Measurements from ENCODE around the gene SGO2.
A peak's percentile ranks its signal among the peaks of the same experiment; 100 is the strongest.

SGO2 gene

DNA sequence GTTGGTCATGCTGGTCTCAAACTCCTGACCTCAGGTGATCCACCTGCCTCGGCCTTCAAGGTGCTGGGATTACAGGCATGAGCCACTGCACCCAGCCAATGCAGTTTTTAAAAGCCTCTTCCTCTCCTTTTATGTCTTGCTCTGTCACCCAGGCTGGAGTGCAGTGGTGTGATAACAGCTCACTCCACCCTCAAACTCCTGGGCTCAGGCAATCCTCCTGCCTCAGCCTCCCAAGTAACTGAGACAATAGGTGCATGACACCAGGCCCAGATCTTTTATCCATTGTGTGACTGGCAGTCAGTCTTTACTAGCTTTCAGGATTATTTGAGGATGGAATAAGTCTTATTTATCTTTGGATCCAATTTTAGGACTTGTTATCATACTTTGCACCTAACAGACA lies 29.3 kb upstream of the SGO2 start:
- FAIRE-seq (no peak), DNase-seq (ENCODE audit: insufficient read length) (no peak)
- TF ChIP-seq TAF1 (IDR thresholded peaks at IDR 0.05; ENCODE audit: borderline replicate concordance, low read depth, low read length), result no peak
- no peak for TF ChIP-seq POLR2A (IDR thresholded peaks at IDR 0.05; ENCODE audit: low read depth, low read length)
- no peak for TF ChIP-seq POLR2AphosphoS5 (IDR thresholded peaks at IDR 0.05; ENCODE audit: low read depth, low read length)

DNA sequence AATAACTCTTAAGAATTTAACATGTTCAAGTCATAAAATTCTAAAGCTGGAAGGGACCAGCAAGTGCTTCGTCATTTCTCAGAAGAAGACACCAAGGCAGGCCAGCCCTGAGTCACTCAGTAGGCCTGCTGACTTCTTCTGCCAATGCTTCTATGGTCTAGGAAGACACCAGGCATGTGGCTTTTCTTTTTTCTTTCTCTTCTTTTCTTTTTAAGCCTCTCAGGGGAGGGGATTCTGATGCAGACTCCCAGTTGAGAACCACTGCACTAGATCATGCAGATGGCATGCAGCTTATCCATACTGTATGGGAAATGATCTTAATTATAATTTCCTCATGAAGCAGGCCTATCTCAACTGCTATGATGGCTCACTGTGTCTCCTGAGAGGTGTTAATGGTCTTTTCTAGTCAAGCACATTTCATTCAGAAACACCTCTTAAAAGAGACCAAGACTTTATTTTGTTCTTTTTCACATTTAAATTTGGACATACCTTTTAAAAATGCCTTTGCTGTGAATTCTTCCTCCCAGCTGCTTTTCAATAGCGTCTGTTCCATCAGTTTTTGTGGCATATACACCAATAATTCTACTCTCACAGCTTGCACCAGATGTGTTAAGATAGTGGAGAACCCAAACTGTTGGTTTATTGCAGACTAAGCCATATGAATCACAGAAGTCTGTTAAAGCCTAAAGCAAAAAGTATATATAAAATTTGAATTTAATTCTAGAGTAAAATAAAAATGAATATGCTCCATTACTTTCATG lies 27.4 kb upstream of the SGO2 start:
- TF ChIP-seq POLR2AphosphoS5 (IDR thresholded peaks at IDR 0.05; ENCODE audit: low read depth, low read length), result no peak
- TF ChIP-seq TAF1 (IDR thresholded peaks at IDR 0.05; ENCODE audit: borderline replicate concordance, low read depth, low read length), result no peak
- no peak for TF ChIP-seq POLR2A (IDR thresholded peaks at IDR 0.05; ENCODE audit: low read depth, low read length)
- FAIRE-seq (no peak), DNase-seq (ENCODE audit: insufficient read length) (no peak)

DNA sequence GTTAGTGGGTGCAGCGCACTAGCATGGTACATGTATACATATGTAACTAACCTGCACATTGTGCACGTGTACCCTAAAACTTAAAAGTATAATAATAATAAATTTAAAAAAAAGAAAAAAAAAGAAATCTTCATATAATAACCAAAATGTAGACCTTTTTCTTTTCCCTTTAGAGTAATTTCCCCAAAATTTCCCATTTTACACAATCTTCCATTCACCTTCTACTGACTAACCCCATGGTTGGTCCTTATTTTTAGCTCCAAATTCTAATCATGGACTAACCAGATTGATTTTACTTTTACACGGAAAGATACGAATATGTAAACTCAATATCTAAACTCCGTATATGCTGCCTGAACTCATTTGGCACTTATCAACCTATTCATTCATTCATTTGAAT lies 23.8 kb upstream of the SGO2 start:
- DNase-seq (ENCODE audit: insufficient read length) (no peak), FAIRE-seq (no peak)
- TF ChIP-seq POLR2A (IDR thresholded peaks at IDR 0.05; ENCODE audit: low read depth, low read length), result no peak
- TF ChIP-seq TAF1 (IDR thresholded peaks at IDR 0.05; ENCODE audit: borderline replicate concordance, low read depth, low read length), result no peak
- no peak for TF ChIP-seq POLR2AphosphoS5 (IDR thresholded peaks at IDR 0.05; ENCODE audit: low read depth, low read length)

- FAIRE-seq, result no peak
- TF ChIP-seq POLR2A (IDR thresholded peaks at IDR 0.05; ENCODE audit: low read depth, low read length), result no peak
- no peak for TF ChIP-seq TAF1 (IDR thresholded peaks at IDR 0.05; ENCODE audit: borderline replicate concordance, low read depth, low read length)
- TF ChIP-seq POLR2AphosphoS5 (IDR thresholded peaks at IDR 0.05; ENCODE audit: low read depth, low read length), result no peak
- no peak for DNase-seq (ENCODE audit: insufficient read length)
Observed at GRCh38 chr2:200506679-200507078, 19.3 kb upstream of the SGO2 start.

- TF ChIP-seq POLR2A (IDR thresholded peaks at IDR 0.05; ENCODE audit: low read depth, low read length) (no peak), TAF1 (IDR thresholded peaks at IDR 0.05; ENCODE audit: borderline replicate concordance, low read depth, low read length) (no peak), POLR2AphosphoS5 (IDR thresholded peaks at IDR 0.05; ENCODE audit: low read depth, low read length) (no peak)
- DNase-seq (ENCODE audit: insufficient read length) (no peak), FAIRE-seq (no peak)
Observed at GRCh38 chr2:200507179-200507578, 18.8 kb upstream of the SGO2 start.

DNA sequence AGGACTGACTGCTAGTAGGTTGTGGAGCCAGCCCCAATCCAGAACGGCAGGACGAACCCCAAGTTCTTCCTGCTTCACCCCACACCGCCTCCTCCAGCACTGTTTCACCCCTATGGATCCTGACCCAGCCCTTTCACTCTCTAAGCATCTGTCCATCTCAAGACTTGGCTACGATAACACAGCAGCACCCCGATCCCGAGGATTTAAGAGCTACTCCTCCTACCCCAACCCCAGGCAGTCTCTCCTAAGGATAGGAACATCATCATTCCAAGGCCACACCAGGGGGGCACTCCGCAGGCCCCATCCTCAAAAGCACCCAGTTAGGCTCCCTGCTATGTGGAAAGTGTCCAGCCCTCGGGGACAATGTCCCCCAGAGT lies 16.8 kb upstream of the SGO2 start:
- TF ChIP-seq POLR2AphosphoS5 (IDR thresholded peaks at IDR 0.05; ENCODE audit: low read depth, low read length) (no peak; the same call in 1 of the 2 replicates), TAF1 (IDR thresholded peaks at IDR 0.05; ENCODE audit: borderline replicate concordance, low read depth, low read length) (no peak), POLR2A (IDR thresholded peaks at IDR 0.05; ENCODE audit: low read depth, low read length) (no peak)
- DNase-seq (ENCODE audit: insufficient read length) (no peak), FAIRE-seq (peak; percentile 42)

DNA sequence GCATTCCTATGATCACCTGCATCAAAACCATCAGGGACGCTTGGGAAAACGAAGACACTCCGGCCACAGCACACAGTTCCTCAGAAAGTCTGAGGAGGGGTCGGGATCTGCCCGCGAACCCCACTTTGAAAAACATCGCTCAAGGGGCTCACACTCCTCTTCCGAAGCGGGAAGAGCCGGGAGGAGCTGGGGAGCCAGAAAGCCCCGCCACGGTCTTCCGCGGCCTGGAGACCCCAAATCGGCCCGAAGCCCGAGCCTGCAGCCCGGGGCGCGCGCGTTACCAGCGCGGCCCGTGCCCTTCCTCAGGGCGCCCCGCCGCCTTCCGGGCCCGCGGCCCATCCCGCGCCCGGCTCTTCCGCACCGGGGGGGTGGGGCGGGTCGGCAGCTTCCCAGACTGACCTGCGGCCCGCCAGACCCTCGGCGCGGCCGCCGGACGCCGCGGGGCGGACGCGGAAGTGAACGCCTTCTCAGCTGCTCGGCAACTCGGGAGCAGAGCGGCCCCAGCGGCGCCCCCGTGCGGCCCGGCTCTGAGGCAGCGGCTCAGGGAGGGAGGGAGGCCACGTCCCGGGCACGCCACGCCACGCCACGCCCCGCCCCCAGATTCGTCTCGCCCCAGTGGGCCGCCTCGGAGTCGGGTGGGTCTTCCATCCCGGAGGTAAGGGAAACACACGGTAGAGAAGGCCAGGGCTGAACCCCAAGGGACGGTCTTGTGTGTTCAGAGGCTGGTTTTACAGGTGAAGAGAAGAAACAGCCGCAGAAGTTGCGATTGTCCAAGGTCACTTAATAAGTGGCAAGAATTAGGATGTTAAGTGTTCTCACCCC lies 16.2 kb upstream of the SGO2 start, which contains the start of gene KCTD18:
TSS of gene KCTD18 (minus strand) at position 457 of the 822 bp plus-strand sequence. CDS start 3,052 bp downstream, outside the sequence.
- DNase-seq (ENCODE audit: insufficient read length) (peak; percentile 91), FAIRE-seq (peak; percentile 93)
- TF ChIP-seq POLR2A (IDR thresholded peaks at IDR 0.05; ENCODE audit: low read depth, low read length) (peak; percentile 85; the same call in 1 of the 2 replicates), POLR2AphosphoS5 (IDR thresholded peaks at IDR 0.05; ENCODE audit: low read depth, low read length) (no peak; the same call in 1 of the 2 replicates), TAF1 (IDR thresholded peaks at IDR 0.05; ENCODE audit: borderline replicate concordance, low read depth, low read length) (peak; percentile 38; the same call in 1 of the 2 replicates)

DNA sequence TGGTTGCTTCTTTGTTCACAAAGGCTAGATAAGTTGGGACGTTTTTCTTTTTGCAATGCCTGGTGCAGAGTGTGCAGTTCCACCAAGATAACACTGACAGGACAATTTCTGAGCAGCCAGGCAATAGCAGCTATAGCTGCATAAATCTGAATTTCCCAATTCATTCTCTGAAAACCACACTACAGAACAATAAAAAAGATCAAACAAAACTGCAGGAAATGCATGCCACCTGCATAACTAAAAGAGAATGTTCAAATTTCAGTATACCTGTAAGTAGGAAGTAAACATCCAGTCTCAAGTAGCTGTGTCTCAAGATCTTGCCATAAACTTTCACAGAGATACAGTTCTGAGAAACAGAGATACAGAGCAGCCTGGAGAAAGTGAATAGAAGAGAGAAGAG lies 10.9 kb upstream of the SGO2 start:
- FAIRE-seq (no peak), DNase-seq (ENCODE audit: insufficient read length) (no peak)
- TF ChIP-seq TAF1 (IDR thresholded peaks at IDR 0.05; ENCODE audit: borderline replicate concordance, low read depth, low read length), result no peak
- no peak for TF ChIP-seq POLR2AphosphoS5 (IDR thresholded peaks at IDR 0.05; ENCODE audit: low read depth, low read length)
- TF ChIP-seq POLR2A (IDR thresholded peaks at IDR 0.05; ENCODE audit: low read depth, low read length), result no peak

GRCh38 chr2:200523158-200523557 lies 2.8 kb upstream of the SGO2 start:
- no peak for TF ChIP-seq POLR2AphosphoS5 (IDR thresholded peaks at IDR 0.05; ENCODE audit: low read depth, low read length)
- TF ChIP-seq TAF1 (IDR thresholded peaks at IDR 0.05; ENCODE audit: borderline replicate concordance, low read depth, low read length), result no peak
- TF ChIP-seq POLR2A (IDR thresholded peaks at IDR 0.05; ENCODE audit: low read depth, low read length), result no peak
- FAIRE-seq, result no peak
- DNase-seq (ENCODE audit: insufficient read length), result no peak

- DNase-seq (ENCODE audit: insufficient read length) (no peak), FAIRE-seq (no peak)
- TF ChIP-seq TAF1 (IDR thresholded peaks at IDR 0.05; ENCODE audit: borderline replicate concordance, low read depth, low read length), result no peak
- no peak for TF ChIP-seq POLR2A (IDR thresholded peaks at IDR 0.05; ENCODE audit: low read depth, low read length)
- no peak for TF ChIP-seq POLR2AphosphoS5 (IDR thresholded peaks at IDR 0.05; ENCODE audit: low read depth, low read length)
Observed at GRCh38 chr2:200523604-200524003, 2.4 kb upstream of the SGO2 start.

- no peak for FAIRE-seq
- TF ChIP-seq TAF1 (IDR thresholded peaks at IDR 0.05; ENCODE audit: borderline replicate concordance, low read depth, low read length), result no peak
Observed at GRCh38 chr2:200525066-200525465, 941 bp upstream of the SGO2 start.

GRCh38 chr2:200525551-200525881 lies 491 bp upstream of the SGO2 start:
- FAIRE-seq (no peak), DNase-seq (ENCODE audit: insufficient read length) (no peak)
- TF ChIP-seq TAF1 (IDR thresholded peaks at IDR 0.05; ENCODE audit: borderline replicate concordance, low read depth, low read length) (no peak), POLR2AphosphoS5 (IDR thresholded peaks at IDR 0.05; ENCODE audit: low read depth, low read length) (no peak), POLR2A (IDR thresholded peaks at IDR 0.05; ENCODE audit: low read depth, low read length) (no peak)

More at GRCh38 chr2:200525066-200525465, 941 bp upstream of the SGO2 start:
- no peak for DNase-seq (ENCODE audit: insufficient read length)

Data from GM12892 (cell line).